K562 (cell line): ENCODE results near the gene TBC1D16. TPM values are rescaled to one million over a fixed set of nuclear protein-coding genes. Genes with fewer than 3 reads are reported as not detected.

Experiments
- ATAC-seq: fragments of 200-7000 bp; cut with Tn5 transposase; 3 replicates; pipeline ENCODE4 v1.9.1; 2020; ENCODE audit warnings: moderate library complexity
- BruUV-seq: library from RNA; stranded (reverse); fragments of 400-500 nt; replicated peaks from 2 replicates; lab custom pipeline; 2021; lab: Mats Ljungman, UMichigan
- CTCF ChIA-PET: fragments of 300-600 bp; formaldehyde crosslinking; extraction: SDS; loops from one replicate; lab custom pipeline; 2021; ENCODE audit warnings: low intra/inter-chr PET ratio; lab: Yijun Ruan, JAX
- POLR2A ChIA-PET: fragments of 300-600, 350-650 bp; sonication (Branson Sonifier 250); formaldehyde crosslinking; extraction: SDS; loops from one replicate; lab custom pipeline; 2021; ENCODE audit warnings: antibody characterized with exemption, inconsistent platforms; lab: Yijun Ruan, JAX
- DNase-seq, 4 experiments: peaks; one replicate each; pipeline versions ENCODE4 v3.0.0 to v3.0.0-alpha.2; 2011 to 2018; ENCODE audit warnings: low spot score in 3 of 4, mixed read lengths in 3 of 4; ENCODE audit errors: extremely low read depth in 1 of 4
- FAIRE-seq: peaks from 2 replicates; lab custom pipeline; 2011; peaks lifted over from hg19 to GRCh38; lab: Jason Lieb, UNC
- H2AFZ ChIP-seq: 2 replicates; pipeline ENCODE4 v1.6.0; 2011; ENCODE audit warnings: low read depth, low read length, control low read depth, inconsistent platforms
- H3K27ac ChIP-seq: fragments of 200-600 bp; 3 replicates; pipeline ENCODE4 v1.8.0; 2011; ENCODE audit warnings: low read depth, mild to moderate bottlenecking, control low read depth, inconsistent platforms, low read length, moderate library complexity, mixed read lengths; ENCODE audit errors: extremely low read depth
- H3K27me3 ChIP-seq, 2 experiments: fragments of 300-600 bp in 1 of 2; 2 replicates in 1 of 2; 3 replicates in 1 of 2; pipeline versions ENCODE4 v1.6.0 to v1.8.0; 2011; ENCODE audit warnings: inconsistent platforms in 2 of 2, low read length in 2 of 2, mild to moderate bottlenecking in 1 of 2, mixed read lengths in 1 of 2, moderate library complexity in 1 of 2; ENCODE audit not compliant: control insufficient read depth in 2 of 2, insufficient read depth in 2 of 2
- H3K36me3 ChIP-seq: fragments of 300-600 bp; 3 replicates; pipeline ENCODE4 v1.8.0; 2011; ENCODE audit warnings: mild to moderate bottlenecking, low read length, inconsistent platforms; ENCODE audit not compliant: control insufficient read depth, insufficient read depth
- H3K4me1 ChIP-seq, 2 experiments: fragments of 200-600 bp in 1 of 2; replicated peaks in 1 of 2; 2 replicates in 1 of 2; 3 replicates in 1 of 2; pipeline versions ENCODE4 v1.5.1 to v1.8.0; 2011; ENCODE audit warnings: inconsistent platforms in 2 of 2, low read length in 2 of 2, mild to moderate bottlenecking in 1 of 2, mixed read lengths in 1 of 2, moderate library complexity in 1 of 2; ENCODE audit not compliant: control insufficient read depth in 2 of 2, insufficient read depth in 2 of 2
- H3K4me2 ChIP-seq: 2 replicates; pipeline ENCODE4 v1.6.1; 2011; ENCODE audit warnings: low read length, control low read depth, inconsistent platforms, mixed read lengths; ENCODE audit not compliant: insufficient read depth
- H3K4me3 ChIP-seq: fragments of 200-600 bp; sonication (generic), shearing (Covaris generic); 2 replicates; pipeline ENCODE4 v1.5.1; 2016; ENCODE audit warnings: control low read depth, inconsistent platforms
- H3K79me2 ChIP-seq: fragments of 200-600 bp; 3 replicates; pipeline ENCODE4 v1.8.0; 2011; ENCODE audit warnings: low read length, inconsistent platforms; ENCODE audit not compliant: control insufficient read depth, insufficient read depth
- H3K9ac ChIP-seq, 2 experiments: 2 replicates each; pipeline versions ENCODE4 v1.6.0 to v1.6.1; 2011; ENCODE audit warnings: low read depth in 2 of 2, low read length in 2 of 2, control low read depth in 1 of 2, inconsistent platforms in 1 of 2, mild to moderate bottlenecking in 1 of 2, mixed read lengths in 1 of 2; ENCODE audit not compliant: insufficient read depth in 1 of 2
- H3K9me1 ChIP-seq: one replicate; pipeline ENCODE4 v1.6.0; 2011; ENCODE audit warnings: inconsistent platforms, mild to moderate bottlenecking, low read length, moderate library complexity; ENCODE audit not compliant: control insufficient read depth, insufficient read depth
- H3K9me3 ChIP-seq: replicated peaks from 2 replicates; pipeline ENCODE4 v1.5.1; 2011; ENCODE audit warnings: low read depth, low read length, inconsistent platforms; ENCODE audit not compliant: control insufficient read depth, insufficient read depth
- H4K20me1 ChIP-seq: replicated peaks from 2 replicates; pipeline ENCODE4 v1.6.1; 2011; ENCODE audit warnings: low read length, inconsistent platforms, mixed read lengths; ENCODE audit not compliant: control insufficient read depth, insufficient read depth
- GTF2F1 ChIP-seq: IDR thresholded peaks from 2 replicates; pipeline ENCODE4 v1.6.1; 2011; ENCODE audit warnings: low read depth, low read length, improper control_type of control experiment
- TCF7 ChIP-seq: sonication (generic); IDR thresholded peaks from 2 replicates; pipeline ENCODE4 v1.6.1; 2016; ENCODE audit warnings: antibody characterized with exemption, borderline replicate concordance
- ZFP36 ChIP-seq: fragments of 150-350 bp; IDR thresholded peaks from 2 replicates; pipeline ENCODE4 v1.6.1; 2018; ENCODE audit warnings: low read length, low read depth; ENCODE audit not compliant: partially characterized antibody
- WGBS: fragments of 100-300 bp; shearing (Covaris generic); methylation state at CpG from one replicate; pipeline ENCODE4 v1.1.6; 2016; ENCODE audit warnings: low coverage, mixed read lengths; ENCODE audit not compliant: insufficient coverage; ENCODE audit errors: missing lambda C conversion rate; 5-methylcytosine and 5-hydroxymethylcytosine counted together
- in situ Hi-C: fragments of 300-500 bp; cut with MboI; formaldehyde crosslinking; loops from 4 replicates; pipeline ENCODE4 v1.15.0; 2018; ENCODE audit warnings: inconsistent platforms, mixed read lengths
- intact Hi-C: fragments of 100-400 bp; cut with micrococcal nuclease; formaldehyde crosslinking; loops from 2 replicates; pipeline ENCODE4 v1.14.2; 2022
- polyA plus RNA-seq, 8 experiments: library from polyadenylated mRNA; depleted of rRNA in 4 of 8; stranded (reverse) in 5 of 8; unstranded in 3 of 8; fragments of >200 nt; fragmentation: Nextera tagmentation in 2 of 8; fragmentation: Illumina TruSeq in 1 of 8; extraction: Ambion mirVana in 2 of 8; extraction: Trizol in 1 of 8; gene quantifications; 2 replicates each; pipeline versions ENCODE4 v1.2.1 to v1.2.3, GENCODE V29; 2011 to 2014; ENCODE audit warnings: inconsistent platforms in 1 of 8, missing spikeins in 1 of 8
- total RNA-seq, 7 experiments: library from RNA; depleted of rRNA in 6 of 7; stranded (reverse); fragments of >200 nt in 6 of 7; fragmentation: Illumina TruSeq in 2 of 7; extraction: Trizol in 2 of 7; gene quantifications; 2 replicates each; pipeline versions ENCODE4 v1.2.1 to v1.2.3, GENCODE V29; 2011 to 2021; ENCODE audit warnings: low replicate concordance in 1 of 7
- TF ChIP-seq, protein P1 (sequence below): fragments of 200-800 bp; sonication (Bioruptor generic); IDR thresholded peaks from 2 replicates; pipeline ENCODE4 v1.6.1; 2016; ENCODE audit warnings: missing genetic modification characterization, missing compliant biosample characterization

TBC1D16 gene
- total and polyA plus RNA-seq, 9 of the 15 experiments (the other 6 are each of a cell fraction or from before 2014, with no cell fraction given): 0.01 to 0.20 (median 0.03) TPM; not detected in 1

DNA sequence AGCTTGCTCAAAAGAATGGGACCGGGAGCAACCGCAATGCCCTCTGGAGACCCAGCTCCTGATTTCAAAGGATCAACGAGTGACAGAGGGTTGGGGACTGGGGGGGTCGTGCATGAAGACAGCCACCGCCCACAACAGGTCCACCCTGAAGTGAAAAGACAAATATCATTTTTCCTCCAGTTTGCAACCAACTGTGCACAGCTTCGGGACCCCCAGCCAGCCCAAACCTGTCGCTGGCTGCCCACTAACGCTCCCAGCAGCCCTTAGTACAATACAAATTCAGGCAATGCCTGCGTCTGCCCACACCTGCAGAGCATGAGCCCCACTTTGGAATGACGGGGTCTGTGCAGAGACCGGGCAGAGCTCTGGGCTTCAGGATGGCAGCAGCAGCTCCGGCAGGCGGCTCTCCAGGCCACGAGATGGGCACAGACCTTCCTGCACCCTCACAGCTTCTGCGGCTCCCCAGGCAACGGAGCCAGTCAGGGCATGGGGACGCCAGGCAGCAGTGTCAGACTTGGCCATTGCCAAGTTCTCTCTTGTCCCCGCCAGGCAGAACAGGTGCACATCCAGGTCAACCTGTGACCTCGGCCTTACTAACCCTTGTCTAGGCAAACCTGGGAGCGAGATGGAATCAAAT is 60.1 kb downstream of the TBC1D16 start:
- no peak overlapping the region for H3K4me2 ChIP-seq
- 5% methylated on average over 20 of the region's 20 CpGs for WGBS
- no peak overlapping the region; a peak in 1 of 4 replicates for H3K9ac ChIP-seq
- peaks cover 71 to 84% of the 10 kb centered on the region in 2 experiments for H3K27me3 ChIP-seq
- POLR2A ChIA-PET: interaction anchor here (0.7 to 1.0 kb wide), 2 partner anchors 17 to 147 kb away, joined by 3 to 4 read pairs; no protein-coding TSS in a partner anchor
- H4K20me1 ChIP-seq: peaks cover 13% of the 10 kb centered on the region; the same call in 1 of the 2 replicates
- H3K79me2 ChIP-seq: no peaks in the 10 kb centered on the region
- H3K4me1 ChIP-seq: peaks cover 2 to 14% of the 10 kb centered on the region in 2 experiments; a peak in 2 of 5 replicates
- H3K4me3 ChIP-seq: no peak overlapping the region
- no TSS peak for BruUV-seq
- in situ Hi-C loops (no loop called here), intact Hi-C loops (loop anchor here (2.0 to 10.0 kb wide), 3 partner anchors 121 to 229 kb away; no protein-coding TSS in a partner anchor)
- H3K27ac ChIP-seq: no peak overlapping the region
- no peaks in the 10 kb centered on the region for H3K9me1 ChIP-seq
- H2AFZ ChIP-seq: no peak overlapping the region
- CTCF ChIA-PET: interaction anchor here (0.7 kb wide), 1 partner anchor 233 kb away, joined by 3 read pairs; no protein-coding TSS in a partner anchor
- DNase-seq (no peak), ATAC-seq (no peak), FAIRE-seq (no peak)
- H3K9me3 ChIP-seq: no peaks in the 10 kb centered on the region
- no peaks in the 10 kb centered on the region for H3K36me3 ChIP-seq
- TF ChIP-seq GTF2F1 (no peak), ZFP36 (no peak), TCF7 (no peak)
- TF ChIP-seq, protein P1, sequence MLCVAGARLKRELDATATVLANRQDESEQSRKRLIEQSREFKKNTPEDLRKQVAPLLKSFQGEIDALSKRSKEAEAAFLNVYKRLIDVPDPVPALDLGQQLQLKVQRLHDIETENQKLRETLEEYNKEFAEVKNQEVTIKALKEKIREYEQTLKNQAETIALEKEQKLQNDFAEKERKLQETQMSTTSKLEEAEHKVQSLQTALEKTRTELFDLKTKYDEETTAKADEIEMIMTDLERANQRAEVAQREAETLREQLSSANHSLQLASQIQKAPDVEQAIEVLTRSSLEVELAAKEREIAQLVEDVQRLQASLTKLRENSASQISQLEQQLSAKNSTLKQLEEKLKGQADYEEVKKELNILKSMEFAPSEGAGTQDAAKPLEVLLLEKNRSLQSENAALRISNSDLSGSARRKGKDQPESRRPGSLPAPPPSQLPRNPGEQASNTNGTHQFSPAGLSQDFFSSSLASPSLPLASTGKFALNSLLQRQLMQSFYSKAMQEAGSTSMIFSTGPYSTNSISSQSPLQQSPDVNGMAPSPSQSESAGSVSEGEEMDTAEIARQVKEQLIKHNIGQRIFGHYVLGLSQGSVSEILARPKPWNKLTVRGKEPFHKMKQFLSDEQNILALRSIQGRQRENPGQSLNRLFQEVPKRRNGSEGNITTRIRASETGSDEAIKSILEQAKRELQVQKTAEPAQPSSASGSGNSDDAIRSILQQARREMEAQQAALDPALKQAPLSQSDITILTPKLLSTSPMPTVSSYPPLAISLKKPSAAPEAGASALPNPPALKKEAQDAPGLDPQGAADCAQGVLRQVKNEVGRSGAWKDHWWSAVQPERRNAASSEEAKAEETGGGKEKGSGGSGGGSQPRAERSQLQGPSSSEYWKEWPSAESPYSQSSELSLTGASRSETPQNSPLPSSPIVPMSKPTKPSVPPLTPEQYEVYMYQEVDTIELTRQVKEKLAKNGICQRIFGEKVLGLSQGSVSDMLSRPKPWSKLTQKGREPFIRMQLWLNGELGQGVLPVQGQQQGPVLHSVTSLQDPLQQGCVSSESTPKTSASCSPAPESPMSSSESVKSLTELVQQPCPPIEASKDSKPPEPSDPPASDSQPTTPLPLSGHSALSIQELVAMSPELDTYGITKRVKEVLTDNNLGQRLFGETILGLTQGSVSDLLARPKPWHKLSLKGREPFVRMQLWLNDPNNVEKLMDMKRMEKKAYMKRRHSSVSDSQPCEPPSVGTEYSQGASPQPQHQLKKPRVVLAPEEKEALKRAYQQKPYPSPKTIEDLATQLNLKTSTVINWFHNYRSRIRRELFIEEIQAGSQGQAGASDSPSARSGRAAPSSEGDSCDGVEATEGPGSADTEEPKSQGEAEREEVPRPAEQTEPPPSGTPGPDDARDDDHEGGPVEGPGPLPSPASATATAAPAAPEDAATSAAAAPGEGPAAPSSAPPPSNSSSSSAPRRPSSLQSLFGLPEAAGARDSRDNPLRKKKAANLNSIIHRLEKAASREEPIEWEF (CRISPR knock-in tag): no peak
